Hippocampal formation (tissue), 2 donors: ENCODE measurements around the gene DDX1.
A peak's percentile ranks its signal among the peaks of the same experiment; 100 is the strongest.

Source experiments
- DNase-seq, 2 donors: peaks; one replicate each; lab custom pipeline; 2025; lab: John Stamatoyannopoulos, UW

DDX1 gene

GRCh38 chr2:15628899-15629855, 37.5 kb downstream of the DDX1 start:
- DNase-seq: no peak

GRCh38 chr2:15630121-15630977, 38.7 kb downstream of the DDX1 start:
- no peak for DNase-seq

- no peak for DNase-seq
These were observed 39.5 kb downstream of the DDX1 start for GRCh38 chr2:15630978-15631719.

- DNase-seq: no peak
These were observed 40.2 kb downstream of the DDX1 start for GRCh38 chr2:15631883-15632282.

- no peak for DNase-seq
These were observed 41.6 kb downstream of the DDX1 start for GRCh38 chr2:15633043-15633970.

- DNase-seq: no peak
These were observed 42.3 kb downstream of the DDX1 start for GRCh38 chr2:15633971-15634346.

GRCh38 chr2:15634846-15635490, 43.3 kb downstream of the DDX1 start:
- no peak for DNase-seq

GRCh38 chr2:15636972-15637785, 45.5 kb downstream of the DDX1 start:
- peak; percentile 75 to 85 for DNase-seq

GRCh38 chr2:15638720-15639119, 47.1 kb downstream of the DDX1 start:
- DNase-seq: no peak

- DNase-seq: no peak
These were observed 47.9 kb downstream of the DDX1 start for GRCh38 chr2:15639323-15640251.

GRCh38 chr2:15640261-15640711, 48.6 kb downstream of the DDX1 start:
- DNase-seq: no peak

GRCh38 chr2:15640784-15641183, 49.1 kb downstream of the DDX1 start:
- no peak for DNase-seq

GRCh38 chr2:15641530-15641982, 49.9 kb downstream of the DDX1 start:
- DNase-seq: no peak

- DNase-seq: no peak
These were observed 50.5 kb downstream of the DDX1 start for GRCh38 chr2:15642011-15642814.

- DNase-seq: no peak
These were observed 51.3 kb downstream of the DDX1 start for GRCh38 chr2:15642815-15643500.

- DNase-seq: no peak
These were observed 52.3 kb downstream of the DDX1 start for GRCh38 chr2:15643791-15644585.
